AG20443 (cell line): Measurements from ENCODE around the gene BZW2.

Source experiments
- DNase-seq: peaks from one replicate; pipeline ENCODE4 v3.0.0; 2012; ENCODE audit warnings: low spot score, mixed read lengths

Gene BZW2

DNA sequence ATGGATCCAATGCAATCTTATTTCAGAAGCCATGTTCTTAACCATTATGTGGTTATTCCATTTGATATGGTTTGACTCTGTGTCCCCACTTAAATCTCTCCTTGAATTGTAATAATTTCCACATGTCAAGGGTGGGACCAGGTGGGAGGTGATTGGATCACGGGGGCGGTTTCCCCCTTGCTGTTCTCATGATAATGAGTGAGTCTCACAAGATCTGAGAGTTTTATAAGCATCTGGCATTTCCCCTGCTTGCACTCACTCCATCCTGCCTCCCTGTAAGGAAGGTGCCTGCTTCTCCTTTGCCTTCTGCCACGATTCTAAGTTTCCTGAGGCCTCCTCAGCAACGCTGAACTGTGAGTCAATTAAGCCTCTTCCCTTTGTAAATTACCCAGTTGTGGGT, 75.6 kb downstream of the BZW2 start:
- no peak for DNase-seq

DNA sequence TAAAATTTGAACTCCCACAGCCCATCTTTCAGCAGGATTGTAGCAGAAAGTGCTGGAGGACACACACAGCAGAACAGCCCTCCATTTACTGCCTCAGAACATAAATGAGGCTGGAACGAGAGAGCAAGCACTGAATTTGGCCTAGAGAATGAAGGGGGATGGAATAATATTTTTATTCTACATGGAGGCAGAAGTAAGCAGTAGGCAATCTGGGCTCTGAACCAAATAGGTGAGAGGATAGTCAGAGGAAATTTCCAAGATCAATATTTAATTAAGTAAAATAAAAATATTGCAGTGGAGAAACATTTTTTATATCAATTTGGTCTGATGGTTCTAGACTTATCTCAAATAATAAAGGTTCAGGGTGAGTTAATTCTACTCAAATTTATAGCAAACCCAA, 78.4 kb downstream of the BZW2 start:
- DNase-seq: no peak

DNA sequence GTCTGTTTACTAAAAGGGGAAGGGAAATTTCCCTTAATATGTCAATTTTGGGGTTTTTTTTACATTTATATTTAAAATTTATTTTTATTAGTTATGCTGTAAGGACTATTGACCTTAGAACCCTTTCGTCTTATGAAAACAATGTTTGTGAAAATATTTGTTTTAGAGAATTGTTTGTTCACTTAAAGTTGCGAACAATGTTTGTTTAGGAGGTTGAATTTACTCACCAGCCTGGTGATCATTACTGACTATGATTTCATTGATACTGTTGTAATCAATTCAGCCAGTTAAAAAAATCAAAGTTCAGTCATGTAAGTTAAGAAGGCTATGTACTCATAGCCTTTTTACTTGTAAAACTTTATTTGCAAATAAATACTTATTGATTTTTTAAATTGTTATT, 80.2 kb downstream of the BZW2 start:
- no peak for DNase-seq

DNA sequence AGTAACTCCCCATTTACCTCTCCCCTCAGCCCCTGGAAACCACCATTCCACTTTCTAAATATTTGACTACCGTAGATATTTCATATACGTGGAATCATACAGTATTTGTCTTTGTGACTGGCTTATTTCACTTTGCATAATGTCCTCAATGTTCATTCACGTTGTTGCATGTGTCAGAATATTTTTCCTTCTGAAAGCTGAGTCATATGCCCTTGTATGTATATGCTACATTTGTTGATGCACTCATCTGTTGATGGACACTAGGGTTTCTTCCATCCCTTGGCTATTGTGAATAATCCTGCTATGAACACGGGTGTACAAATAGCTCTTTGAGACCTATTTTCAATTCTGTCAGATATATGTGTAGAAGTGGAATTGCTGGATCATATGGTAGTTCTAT, 81.8 kb downstream of the BZW2 start:
- no peak for DNase-seq

DNA sequence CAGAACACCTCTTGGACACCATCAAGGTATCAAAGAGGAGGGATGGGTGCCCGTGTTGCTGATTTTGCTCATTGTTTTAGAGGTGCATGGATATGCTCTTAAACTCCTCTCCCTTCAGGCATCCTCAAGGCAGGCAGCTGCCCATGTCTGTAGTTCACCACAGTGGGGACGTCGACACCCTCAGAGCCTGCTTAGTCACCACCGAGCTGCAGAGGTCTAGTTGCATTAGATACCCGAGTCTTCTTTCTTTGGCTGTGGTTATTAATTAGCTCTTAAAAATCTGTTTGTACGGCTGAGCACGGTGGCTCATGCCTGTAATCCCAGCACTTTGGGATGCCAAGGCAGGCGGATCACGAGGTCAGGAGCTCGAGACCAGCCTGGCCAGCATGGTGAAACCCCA, 82.8 kb downstream of the BZW2 start:
- peak; percentile 27 for DNase-seq

DNA sequence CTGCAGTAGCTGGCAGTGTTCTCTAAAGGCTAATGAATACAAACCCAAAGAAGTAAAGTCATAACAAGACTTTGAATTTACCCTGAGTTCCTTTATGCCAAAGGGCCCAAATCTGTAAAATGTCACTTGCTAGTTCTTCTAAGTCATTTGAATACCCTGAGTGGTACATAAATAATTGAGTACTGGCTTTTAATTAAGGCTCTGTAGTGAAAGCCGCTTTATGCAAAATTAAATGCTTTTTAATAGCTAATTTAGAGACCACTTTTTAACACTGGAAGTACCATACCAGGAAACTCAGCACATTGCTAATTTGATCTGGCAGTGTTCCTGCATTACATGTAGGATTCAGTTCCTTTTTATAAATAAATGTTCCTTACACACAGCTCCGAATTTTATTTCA, 83.6 kb downstream of the BZW2 start:
- no peak for DNase-seq

DNA sequence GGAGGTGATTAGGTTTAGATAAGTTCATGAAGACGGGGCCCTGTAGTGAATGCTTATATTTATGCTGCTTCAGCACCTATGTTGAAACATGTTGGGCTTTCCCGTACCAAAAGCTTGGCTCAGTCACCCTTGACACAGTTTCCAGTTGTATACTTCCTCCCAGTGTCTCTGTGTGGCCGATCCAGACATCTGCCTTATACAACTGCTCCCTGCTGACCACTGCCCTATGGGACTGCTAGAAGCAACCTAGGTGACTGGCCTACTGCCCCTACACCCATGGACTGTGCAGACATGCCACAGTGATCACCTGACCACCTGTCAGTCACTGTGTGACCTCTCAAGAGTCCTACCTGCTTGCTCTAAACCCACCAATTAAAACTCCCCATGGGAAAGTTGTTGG, 85.0 kb downstream of the BZW2 start:
- DNase-seq: no peak

DNA sequence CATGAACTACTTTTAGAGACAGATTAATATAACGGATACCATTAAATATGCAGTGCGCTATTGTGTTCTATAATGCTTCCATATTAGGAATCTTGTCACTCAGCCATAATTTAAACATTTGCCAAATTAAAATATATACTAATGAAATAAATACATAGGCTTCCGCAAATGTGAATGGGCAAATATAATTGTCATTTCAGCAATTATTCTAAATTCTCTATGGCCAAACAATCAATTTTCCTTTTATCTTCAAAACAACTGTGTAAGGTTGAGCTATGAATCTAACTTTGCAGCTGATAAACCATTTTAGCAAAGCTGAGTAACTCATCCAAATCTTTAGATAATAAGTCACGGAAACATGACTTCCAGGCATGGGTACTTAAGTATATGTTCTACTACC, 86.8 kb downstream of the BZW2 start:
- no peak for DNase-seq

DNA sequence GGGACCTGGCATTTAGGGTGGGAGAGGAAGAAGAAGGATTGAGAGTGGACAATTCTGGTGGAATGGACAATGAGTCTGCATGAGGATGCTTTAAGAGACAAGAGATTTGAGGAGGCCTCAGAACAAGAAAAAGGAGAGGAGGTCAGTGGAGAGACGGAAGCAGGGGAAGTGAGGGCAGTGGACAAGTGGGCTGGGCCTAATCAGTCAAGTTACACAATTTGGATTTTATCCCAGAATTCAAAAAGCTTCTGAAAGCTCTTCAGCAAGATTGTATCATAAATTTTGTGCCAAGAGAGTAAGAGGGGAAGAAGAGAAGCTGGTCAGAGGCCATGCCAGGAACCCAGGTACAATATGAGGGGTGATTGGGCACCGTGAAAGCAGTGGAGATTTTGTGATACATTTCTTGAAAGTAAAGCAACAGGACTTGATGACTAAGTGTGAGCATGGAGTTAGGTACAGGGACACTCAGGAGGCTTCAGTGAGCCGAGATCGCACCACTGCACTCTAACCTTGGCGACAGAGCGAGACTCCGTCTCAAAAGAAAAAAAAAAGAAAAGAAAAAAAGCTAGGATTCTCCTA, 88.3 kb downstream of the BZW2 start:
- DNase-seq: no peak

DNA sequence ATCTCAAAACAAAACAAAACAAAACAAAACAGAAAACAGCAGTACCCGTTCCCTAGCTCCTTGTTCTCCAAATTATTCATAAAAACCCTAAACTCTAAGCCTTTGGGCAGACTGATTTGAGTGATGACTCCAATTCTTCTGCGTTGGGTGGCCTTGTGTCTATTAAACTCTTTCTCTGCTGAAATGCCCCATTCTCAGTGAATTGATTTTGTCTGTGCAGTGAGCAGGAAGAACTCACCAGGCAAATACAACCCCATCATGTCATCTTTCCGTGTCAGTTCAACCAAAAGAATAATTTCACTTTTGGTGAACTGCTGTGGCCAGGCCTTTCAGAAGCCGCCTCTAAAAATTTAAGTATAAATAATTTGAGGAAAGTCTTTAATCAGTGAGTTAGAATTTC, 89.0 kb downstream of the BZW2 start:
- no peak for DNase-seq

DNA sequence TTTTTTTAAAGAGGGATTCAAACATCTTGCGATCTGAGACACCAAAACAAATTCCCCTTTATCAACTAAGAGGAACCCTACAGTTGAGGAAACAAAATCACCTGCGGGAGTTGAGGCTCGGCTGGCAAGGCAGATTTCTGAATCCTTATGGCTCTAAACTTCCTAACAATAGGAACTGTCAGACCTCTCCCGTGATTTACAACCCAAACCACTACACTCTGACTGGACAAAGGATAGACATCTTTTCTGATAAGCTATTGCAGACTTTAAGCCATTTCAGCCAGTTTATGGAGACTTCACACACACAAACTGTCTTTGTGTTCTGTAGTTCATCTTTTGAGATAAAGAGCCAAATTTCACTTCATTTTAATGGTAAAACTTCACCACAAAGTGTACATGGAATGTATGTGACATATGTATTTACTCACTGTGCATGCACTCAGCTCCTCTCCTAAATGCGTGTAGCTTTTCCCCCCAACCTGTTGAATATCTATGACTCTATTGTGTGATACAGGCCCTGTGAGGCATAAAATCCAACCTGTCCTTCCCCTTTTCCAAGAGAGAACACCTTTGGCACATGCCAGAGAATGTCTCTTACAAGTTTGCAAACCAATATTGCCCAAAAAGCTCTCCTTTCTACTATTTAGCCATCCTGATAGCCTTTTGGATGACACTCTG, 92.2 kb downstream of the BZW2 start:
- DNase-seq: no peak

DNA sequence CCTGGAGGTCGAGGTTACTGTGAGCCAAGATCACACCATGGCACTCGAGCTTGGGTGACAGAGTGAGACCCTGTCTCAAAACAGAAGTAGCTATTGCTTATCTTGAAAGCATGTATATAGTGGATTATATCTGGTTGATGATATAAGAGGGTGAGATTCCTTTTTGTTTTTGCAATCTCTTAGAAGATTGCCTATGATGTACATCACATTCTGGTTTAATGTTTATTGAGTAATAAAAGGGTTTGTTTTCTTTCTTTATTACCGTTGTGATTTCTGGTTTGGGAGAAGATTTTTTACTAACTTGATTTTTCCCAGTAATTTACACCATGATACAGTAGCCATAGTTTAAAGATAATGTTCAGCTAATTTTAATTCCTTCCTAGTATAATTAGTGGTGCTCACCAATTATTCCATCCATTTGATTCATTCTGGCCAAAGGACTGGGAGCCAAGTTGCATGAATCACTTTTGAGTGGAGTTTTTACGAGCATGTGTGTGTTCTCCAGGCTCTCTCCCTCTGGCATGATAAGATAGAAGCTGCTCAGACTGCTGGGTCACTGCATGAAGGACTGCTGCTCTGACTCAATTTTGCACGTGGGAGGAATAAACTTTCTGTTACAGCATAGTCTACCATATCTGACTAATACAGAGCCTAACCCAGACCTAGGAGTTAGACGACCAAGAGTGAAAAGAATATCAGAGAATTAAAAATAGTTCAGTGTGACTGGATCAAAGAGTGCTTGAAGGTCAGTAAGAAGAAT, 94.1 kb downstream of the BZW2 start:
- DNase-seq: peak; percentile 94

DNA sequence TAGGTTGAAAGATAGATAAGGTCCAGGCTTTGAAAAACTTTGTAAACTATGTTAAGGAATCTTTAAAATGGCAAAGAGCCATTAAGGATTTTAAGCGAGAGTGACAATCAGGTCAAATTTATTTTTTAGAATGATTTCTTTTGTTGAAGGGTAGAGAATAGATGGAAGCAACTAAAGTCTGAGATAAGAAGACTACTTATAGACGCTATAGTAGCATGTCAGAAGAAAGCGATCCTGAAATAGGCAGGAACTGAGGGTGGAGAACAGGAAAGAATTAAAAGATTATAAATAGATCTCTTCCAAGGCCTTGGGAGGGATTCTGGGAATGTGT, 94.6 kb downstream of the BZW2 start:
- no peak for DNase-seq

DNA sequence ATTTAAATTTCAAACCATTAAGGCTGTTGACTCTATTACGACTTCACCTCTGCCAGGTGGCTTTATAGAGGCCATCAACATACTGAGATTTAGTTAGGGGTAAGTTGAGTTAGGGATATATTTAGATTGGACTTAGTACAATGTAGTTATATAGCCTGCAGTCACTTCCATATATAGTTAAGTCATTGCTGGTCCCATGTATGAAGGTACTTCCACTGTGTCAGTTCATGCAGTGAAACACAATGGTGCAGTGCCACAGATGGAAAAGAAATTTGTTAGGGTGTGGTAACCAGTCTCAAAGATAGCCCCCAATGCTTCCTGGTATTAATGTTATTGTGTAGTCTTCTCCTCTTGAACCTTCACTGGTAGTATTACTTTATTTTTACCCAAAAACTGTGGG, 95.0 kb downstream of the BZW2 start:
- DNase-seq: no peak

DNA sequence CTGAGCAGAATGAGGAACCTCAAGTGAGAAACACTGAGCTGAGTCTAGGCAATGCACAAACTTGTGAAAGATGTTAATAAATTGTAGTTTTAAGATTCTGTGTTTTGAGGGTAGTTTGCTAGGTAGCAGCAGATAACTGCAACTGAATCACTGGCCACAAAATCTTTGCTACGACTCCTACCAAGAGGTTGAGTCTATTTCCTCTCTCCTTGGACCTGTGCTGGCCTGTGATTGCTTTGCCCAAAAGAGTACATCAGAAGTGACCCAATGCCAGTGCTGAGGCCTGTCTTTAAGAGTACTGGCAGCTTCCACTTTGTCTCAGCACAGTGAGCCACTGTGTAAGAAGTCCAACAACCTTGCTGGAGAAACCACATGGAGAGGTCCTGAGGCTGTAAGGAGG, 95.7 kb downstream of the BZW2 start:
- DNase-seq: no peak

DNA sequence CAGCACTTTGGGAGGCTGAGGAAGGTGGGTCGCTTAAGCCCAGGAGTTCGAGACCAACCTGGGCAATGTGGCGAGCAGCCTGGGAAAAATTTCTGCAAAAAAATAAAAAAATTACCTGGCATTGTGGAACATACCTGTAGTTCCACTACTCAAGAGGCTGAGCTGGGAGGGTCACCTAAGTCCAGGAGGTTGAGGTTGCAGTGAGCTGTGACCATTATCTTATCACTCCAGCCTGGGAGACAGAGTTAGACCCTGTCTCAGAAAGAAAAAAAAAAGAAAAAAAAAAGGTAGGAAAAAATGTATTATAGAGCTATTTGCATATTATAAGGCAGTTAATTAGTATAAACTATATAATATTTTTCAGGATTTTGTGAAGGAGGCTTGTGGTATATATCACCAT, 96.6 kb downstream of the BZW2 start:
- no peak for DNase-seq

DNA sequence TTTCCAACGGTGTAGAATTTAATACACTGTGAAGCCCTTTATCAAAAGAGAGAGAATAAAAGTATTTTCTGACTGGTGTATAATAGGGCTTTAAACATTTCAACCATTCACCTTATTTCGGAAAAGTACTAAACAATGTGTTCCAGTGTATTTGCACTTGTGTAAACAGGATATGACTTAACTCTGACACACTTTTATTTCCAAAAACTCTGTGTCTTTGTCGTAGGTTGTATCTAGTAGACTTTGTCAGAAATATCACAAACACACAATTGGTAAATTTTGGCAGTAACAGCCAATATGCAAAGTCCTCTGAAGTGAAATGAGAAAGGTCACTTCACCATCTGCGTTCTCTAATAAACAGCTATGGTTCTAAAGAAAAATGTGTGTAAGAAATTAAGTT, 97.3 kb downstream of the BZW2 start:
- DNase-seq: no peak

DNA sequence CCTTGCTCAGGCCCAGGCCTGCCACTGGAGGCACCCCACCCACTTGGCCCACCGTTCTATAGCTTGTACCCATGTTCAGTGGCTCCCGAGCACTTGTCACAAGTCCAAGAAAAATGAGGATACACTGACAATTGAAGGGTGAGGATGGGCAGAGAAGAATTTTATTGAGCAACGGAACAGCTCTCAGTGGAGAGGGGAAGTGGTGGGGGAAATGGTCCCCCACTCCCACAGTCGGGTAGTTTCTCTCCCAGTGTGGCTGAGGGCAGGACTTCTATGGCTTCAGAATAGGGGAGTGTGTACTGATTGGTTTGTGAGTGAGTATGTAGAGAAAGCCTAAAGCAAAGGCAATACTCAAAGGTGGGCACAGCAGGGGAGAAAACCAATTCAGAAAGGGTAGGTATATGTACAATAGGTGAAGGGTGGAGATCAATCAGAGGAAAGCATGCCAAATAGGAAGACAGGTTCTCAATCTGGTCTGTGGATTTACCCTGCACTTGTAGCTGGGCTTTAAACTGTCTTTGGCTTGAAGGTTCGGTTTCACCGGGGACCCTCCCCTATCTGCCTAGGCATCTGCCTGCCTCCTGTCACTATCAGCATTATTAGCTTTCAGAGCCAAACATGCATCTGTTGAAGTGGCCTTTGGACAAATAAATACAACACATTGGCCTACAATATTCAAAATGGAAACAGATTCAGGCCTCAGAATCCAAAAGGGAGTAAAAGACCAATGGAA, 98.7 kb downstream of the BZW2 start:
- DNase-seq: no peak

DNA sequence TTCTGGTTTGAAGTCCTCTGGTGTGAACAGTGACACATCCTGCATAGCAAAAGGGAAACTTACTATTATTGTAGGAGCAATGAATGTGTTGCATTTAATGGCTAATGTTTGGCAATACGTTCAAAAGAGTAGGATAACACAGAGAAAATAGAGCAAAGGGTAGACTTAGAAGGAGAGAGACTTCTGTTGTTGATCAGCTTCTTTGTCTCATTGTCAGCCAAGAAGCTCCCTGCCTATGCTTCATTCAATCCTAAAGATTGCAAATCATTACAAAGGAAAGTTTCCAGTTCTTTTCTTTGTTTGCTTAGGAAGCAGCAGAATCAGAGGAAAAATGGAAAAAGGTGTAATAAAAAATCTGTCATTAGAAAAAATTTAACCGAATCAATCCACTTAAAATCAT, 99.7 kb downstream of the BZW2 start:
- DNase-seq: no peak

DNA sequence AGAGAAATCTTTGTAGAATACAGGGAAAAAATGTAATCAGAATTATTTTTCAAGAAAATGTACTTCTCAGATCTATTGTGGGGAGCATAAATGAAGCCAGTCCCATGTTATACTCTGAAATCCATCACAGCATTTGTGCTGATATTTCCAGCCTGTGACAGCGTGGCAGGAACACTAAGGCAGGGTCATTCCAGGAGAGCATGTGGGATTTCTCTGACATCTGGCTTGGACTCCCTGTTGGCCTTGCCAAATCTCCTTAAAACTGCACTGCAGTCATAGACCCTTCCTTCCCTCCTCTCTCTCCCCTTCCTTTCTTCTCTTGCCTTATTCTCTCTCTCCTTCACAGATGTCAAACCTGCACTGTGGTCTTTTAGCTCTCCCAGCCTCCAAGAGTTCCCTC, 101.1 kb downstream of the BZW2 start:
- DNase-seq: peak; percentile 36

DNA sequence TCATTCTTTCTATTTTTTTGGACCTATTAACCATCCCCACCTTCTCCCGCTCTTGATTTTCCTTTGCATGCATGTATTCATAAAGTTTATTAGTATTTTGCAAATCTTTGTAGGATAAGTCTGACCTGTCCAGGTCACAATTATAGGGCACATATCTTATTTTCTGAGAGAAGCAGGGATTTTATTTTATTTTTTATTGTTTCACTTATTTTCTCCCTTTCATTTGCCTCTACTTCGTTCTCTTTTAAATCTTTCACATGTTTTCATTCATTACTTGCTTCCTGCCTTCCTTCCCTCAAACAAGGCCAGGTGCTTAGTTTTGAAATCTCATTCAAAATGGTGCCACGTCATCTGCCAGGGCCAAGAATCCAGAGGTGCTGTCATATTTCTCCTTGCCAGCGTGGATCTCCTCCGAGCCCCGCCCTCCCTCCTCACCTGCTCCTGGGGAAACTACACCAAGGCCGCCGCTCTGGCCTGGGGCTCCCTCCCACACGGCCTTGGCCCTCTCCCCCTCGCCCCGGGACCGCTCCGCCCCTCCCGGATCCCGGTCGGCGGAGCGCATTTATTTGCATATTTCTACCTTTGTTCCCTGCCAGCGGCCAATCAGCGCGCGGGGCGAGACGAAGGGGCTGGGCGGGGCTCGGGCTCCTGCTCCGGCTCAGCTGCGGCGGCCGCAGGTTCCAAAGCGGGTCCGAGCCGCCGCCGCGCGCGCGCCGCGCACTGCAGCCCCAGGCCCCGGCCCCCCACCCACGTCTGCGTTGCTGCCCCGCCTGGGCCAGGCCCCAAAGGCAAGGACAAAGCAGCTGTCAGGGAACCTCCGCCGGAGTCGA, 107.3 kb downstream of the BZW2 start, which contains the start of gene TSPAN13:
Gene TSPAN13, plus strand, starts transcription at position 654 of the 830 bp plus-strand sequence. CDS start 213 bp downstream, outside the sequence.
- peak; percentile 84 for DNase-seq
